HepG2 (cell line): ENCODE results near the gene SOSTDC1. TPM values are rescaled to one million over a fixed set of nuclear protein-coding genes. Genes with fewer than 3 reads are reported as not detected.

ENCODE experiments used
- ATAC-seq: fragments of 200-7000 bp; cut with Tn5 transposase; 3 replicates; pipeline ENCODE4 v1.9.1; 2020; ENCODE audit warnings: mild to moderate bottlenecking, moderate library complexity
- BruUV-seq: library from RNA; stranded (reverse); fragments of 400-500 nt; replicated peaks from 2 replicates; lab custom pipeline; 2021; lab: Mats Ljungman, UMichigan
- CTCF ChIA-PET: fragments of 300-600 bp; formaldehyde crosslinking; extraction: SDS; loops from one replicate; lab custom pipeline; 2021; ENCODE audit warnings: low total read pairs, inconsistent platforms, low intra/inter-chr PET ratio; lab: Yijun Ruan, JAX
- POLR2A ChIA-PET: fragments of 350-600 bp; sonication (Branson Sonifier 250); formaldehyde crosslinking; loops from one replicate; lab custom pipeline; 2020; ENCODE audit warnings: antibody characterized with exemption, inconsistent platforms; lab: Yijun Ruan, JAX
- DNase-seq: peaks from one replicate; pipeline ENCODE4 v3.0.0-alpha.2; 2015; ENCODE audit warnings: low spot score
- FAIRE-seq: peaks from 3 replicates; lab custom pipeline; 2011; peaks lifted over from hg19 to GRCh38; lab: Jason Lieb, UNC
- H2AFZ ChIP-seq: one replicate; pipeline ENCODE4 v1.6.1; 2011; ENCODE audit warnings: low read length, inconsistent platforms
- H3K27ac ChIP-seq: fragments of 300-600 bp; 3 replicates; pipeline ENCODE4 v1.8.0; 2011; ENCODE audit warnings: mixed run types, mild to moderate bottlenecking, mixed read lengths, low read length, inconsistent platforms; ENCODE audit not compliant: insufficient read depth; ENCODE audit errors: extremely low read length
- H3K27me3 ChIP-seq, 2 experiments: fragments of 200-600 bp in 1 of 2; 2 replicates in 1 of 2; 3 replicates in 1 of 2; pipeline versions ENCODE4 v1.6.0 to v1.8.0; 2011; ENCODE audit warnings: low read length in 2 of 2, mild to moderate bottlenecking in 2 of 2, moderate library complexity in 2 of 2, inconsistent platforms in 1 of 2; ENCODE audit not compliant: insufficient read depth in 2 of 2, control insufficient read depth in 1 of 2
- H3K36me3 ChIP-seq, 2 experiments: fragments of 200-600 bp in 1 of 2; replicated peaks in 1 of 2; 2 replicates in 1 of 2; 3 replicates in 1 of 2; pipeline versions ENCODE4 v1.5.1 to v1.8.0; 2011; ENCODE audit warnings: low read length in 2 of 2, inconsistent platforms in 1 of 2; ENCODE audit not compliant: insufficient read depth in 2 of 2, control insufficient read depth in 1 of 2
- H3K4me1 ChIP-seq: 2 replicates; pipeline ENCODE4 v1.5.1; 2012; ENCODE audit warnings: low read length, inconsistent platforms; ENCODE audit not compliant: insufficient read depth
- H3K4me2 ChIP-seq: 2 replicates; pipeline ENCODE4 v1.6.0; 2011; ENCODE audit warnings: low read depth, low read length, inconsistent platforms
- H3K4me3 ChIP-seq, 3 experiments: fragments of 200-600 bp in 1 of 3; sonication (generic), shearing (Covaris generic) in 1 of 3; replicated peaks in 1 of 3; 2 replicates each; pipeline ENCODE4 v1.5.1; 2011 to 2016; ENCODE audit warnings: low read length in 3 of 3, inconsistent platforms in 2 of 3, low read depth in 2 of 3, mild to moderate bottlenecking in 2 of 3, control low read depth in 1 of 3, mixed read lengths in 1 of 3; ENCODE audit not compliant: insufficient read depth in 1 of 3
- H3K79me2 ChIP-seq: one replicate; pipeline ENCODE4 v1.6.1; 2011; ENCODE audit warnings: low read length, inconsistent platforms; ENCODE audit not compliant: insufficient read depth
- H3K9ac ChIP-seq: 2 replicates; pipeline ENCODE4 v1.6.0; 2011; ENCODE audit warnings: mild to moderate bottlenecking, low read depth, low read length, inconsistent platforms; ENCODE audit not compliant: insufficient read depth
- H3K9me3 ChIP-seq: 2 replicates; pipeline ENCODE4 v1.5.1; 2012; ENCODE audit warnings: mild to moderate bottlenecking, low read length
- H4K20me1 ChIP-seq: 2 replicates; pipeline ENCODE4 v1.6.0; 2011; ENCODE audit warnings: inconsistent platforms, mild to moderate bottlenecking, low read length, moderate library complexity; ENCODE audit not compliant: insufficient read depth
- ATF7 ChIP-seq, 2 experiments: fragments of 450-650 bp in 1 of 2; sonication (generic) in 1 of 2; formaldehyde crosslinking in 1 of 2; IDR thresholded peaks; 2 replicates each; pipeline versions ENCODE4 v1.4.0 to v1.6.1; 2016 to 2020; ENCODE audit warnings: antibody characterized with exemption in 1 of 2, mild to moderate bottlenecking in 1 of 2, missing genetic modification reagents in 1 of 2
- DNMT1 ChIP-seq: sonication (generic); formaldehyde crosslinking; IDR thresholded peaks from 2 replicates; pipeline ENCODE4 v1.5.1; 2020; ENCODE audit warnings: mild to moderate bottlenecking, missing genetic modification reagents
- KAT2B ChIP-seq: fragments of 150-350 bp; IDR thresholded peaks from 2 replicates; pipeline ENCODE4 v1.6.1; 2014; ENCODE audit warnings: low read depth, low read length, borderline replicate concordance
- KMT2A ChIP-seq: sonication (generic); formaldehyde crosslinking; IDR thresholded peaks from 2 replicates; pipeline ENCODE4 v1.4.0; 2020; ENCODE audit warnings: missing genetic modification reagents
- MED1 ChIP-seq: sonication (generic); formaldehyde crosslinking; IDR thresholded peaks from 2 replicates; pipeline ENCODE4 v1.4.0; 2020; ENCODE audit warnings: missing genetic modification reagents
- MLLT10 ChIP-seq: sonication (generic); formaldehyde crosslinking; IDR thresholded peaks from 2 replicates; pipeline ENCODE4 v1.4.0; 2020; ENCODE audit warnings: missing genetic modification reagents
- NR2F2 ChIP-seq: IDR thresholded peaks from 2 replicates; pipeline ENCODE4 v1.6.1; 2012; ENCODE audit warnings: low read depth, inconsistent platforms, borderline replicate concordance
- SP2 ChIP-seq: sonication (generic); formaldehyde crosslinking; IDR thresholded peaks from 2 replicates; pipeline ENCODE4 v1.5.1; 2020; ENCODE audit warnings: mild to moderate bottlenecking, missing genetic modification reagents
- TCF12 ChIP-seq, 2 experiments: fragments of 450-650 bp in 1 of 2; sonication (generic) in 1 of 2; formaldehyde crosslinking in 1 of 2; IDR thresholded peaks; 2 replicates each; pipeline versions ENCODE4 v1.6.1 to v1.8.0; 2017 to 2022; ENCODE audit warnings: antibody characterized with exemption in 1 of 2, mild to moderate bottlenecking in 1 of 2, missing genetic modification reagents in 1 of 2, moderate library complexity in 1 of 2
- ZNF343 ChIP-seq: sonication (generic); formaldehyde crosslinking; IDR thresholded peaks from 2 replicates; pipeline ENCODE4 v1.4.0; 2020; ENCODE audit warnings: mild to moderate bottlenecking, missing genetic modification reagents
- ZNF431 ChIP-seq: sonication (generic); formaldehyde crosslinking; IDR thresholded peaks from 2 replicates; pipeline ENCODE4 v1.9.0; 2022; ENCODE audit warnings: missing genetic modification reagents, low read depth, mild to moderate bottlenecking, borderline replicate concordance
- ZNF7 ChIP-seq: IDR thresholded peaks from 2 replicates; pipeline ENCODE4 v1.6.1; 2016; ENCODE audit warnings: missing biosample characterization, missing genetic modification reagents
- ZNF891 ChIP-seq: sonication (generic); formaldehyde crosslinking; IDR thresholded peaks from 2 replicates; pipeline ENCODE4 v1.5.0; 2020; ENCODE audit warnings: mild to moderate bottlenecking, missing genetic modification reagents
- ZSCAN20 ChIP-seq: sonication (generic); formaldehyde crosslinking; IDR thresholded peaks from 2 replicates; pipeline ENCODE4 v1.4.0; 2020; ENCODE audit warnings: missing genetic modification reagents, mild to moderate bottlenecking, borderline replicate concordance
- WGBS: methylation state at CpG from one replicate; pipeline ENCODE4 v1.1.6; 2017; ENCODE audit warnings: low lambda C conversion rate; 5-methylcytosine and 5-hydroxymethylcytosine counted together
- in situ Hi-C: cut with HindIII; loops from 2 replicates; pipeline ENCODE4 v1.10.0; 2017; ENCODE audit warnings: low pct_unique_long_range_greater_than_20kb; ENCODE audit not compliant: extremely low pct_ligation_motif_present
- intact Hi-C: fragments of 100-400 bp; cut with micrococcal nuclease; formaldehyde crosslinking; loops from one replicate; pipeline ENCODE4 v1.10.0; 2022; ENCODE audit not compliant: unreplicated experiment
- polyA plus RNA-seq, 8 experiments: library from polyadenylated mRNA; depleted of rRNA in 3 of 8; stranded (reverse) in 7 of 8; unstranded in 1 of 8; fragments of >200 nt; fragmentation: Illumina TruSeq in 4 of 8; extraction: Trizol in 4 of 8; gene quantifications; 2 replicates each; pipeline versions ENCODE4 v1.2.1 to v1.2.3, GENCODE V29; 2011 to 2016; ENCODE audit warnings: low read depth in 4 of 8, missing spikeins in 1 of 8, mixed read lengths in 1 of 8; ENCODE audit not compliant: insufficient read depth in 1 of 8
- total RNA-seq, 5 experiments: library from RNA; depleted of rRNA; stranded (reverse); fragments of >200 nt; fragmentation: Illumina TruSeq; extraction: Trizol; gene quantifications; 2 replicates each; pipeline ENCODE4 v1.2.3, GENCODE V29; 2016; ENCODE audit warnings: low read depth in 1 of 5
- TF ChIP-seq, protein P1 (sequence below): sonication (generic); formaldehyde crosslinking; IDR thresholded peaks from 2 replicates; pipeline ENCODE4 v1.8.1; 2022; ENCODE audit warnings: low read depth, mild to moderate bottlenecking, missing genetic modification reagents
- TF ChIP-seq, protein P2 (sequence below), 2 experiments: sonication (generic) in 1 of 2; formaldehyde crosslinking in 1 of 2; IDR thresholded peaks; 2 replicates each; pipeline versions ENCODE4 v1.6.1 to v1.9.0; 2014 to 2022; ENCODE audit warnings: antibody characterized with exemption in 1 of 2, borderline replicate concordance in 1 of 2, inconsistent platforms in 1 of 2, low read depth in 1 of 2, missing genetic modification reagents in 1 of 2

The SOSTDC1 gene
- total and polyA plus RNA-seq, 2 of the 13 experiments (the other 11 are each of a cell fraction or from before 2014, with no cell fraction given) = not detected

DNA sequence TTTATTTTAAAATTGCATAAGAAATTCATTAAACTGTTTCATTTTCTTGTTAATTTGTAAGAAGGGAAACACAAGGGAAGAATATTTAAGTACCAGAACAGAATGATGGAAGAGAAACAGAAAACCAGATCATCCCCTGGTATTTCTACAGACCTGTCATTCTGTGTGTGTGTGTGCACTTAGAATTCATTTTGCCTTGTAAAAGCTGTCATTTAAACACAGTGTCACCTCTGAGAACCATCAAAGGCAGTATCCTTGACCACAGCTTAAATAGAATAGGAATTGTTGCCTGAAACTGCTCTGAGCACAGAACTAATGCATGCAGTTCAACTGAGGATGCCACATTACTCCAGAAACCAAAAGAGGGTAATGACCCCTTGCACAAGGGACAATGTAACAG is 37.4 kb downstream of the SOSTDC1 start (continued):
- TF ChIP-seq ZSCAN20 (CRISPR knock-in tag) (no peak), KMT2A (CRISPR knock-in tag) (no peak), ZNF431 (no peak), ZNF891 (CRISPR knock-in tag) (no peak), ZNF7 (no peak), MED1 (CRISPR knock-in tag) (no peak), ATF7 (IDR thresholded peaks at IDR 0.05) (no peak), ATF7 (CRISPR knock-in tag; IDR thresholded peaks at IDR 0.05) (no peak), TCF12 (IDR thresholded peaks at IDR 0.05) (no peak), TCF12 (CRISPR knock-in tag; IDR thresholded peaks at IDR 0.05) (no peak)
- TF ChIP-seq, protein P1, sequence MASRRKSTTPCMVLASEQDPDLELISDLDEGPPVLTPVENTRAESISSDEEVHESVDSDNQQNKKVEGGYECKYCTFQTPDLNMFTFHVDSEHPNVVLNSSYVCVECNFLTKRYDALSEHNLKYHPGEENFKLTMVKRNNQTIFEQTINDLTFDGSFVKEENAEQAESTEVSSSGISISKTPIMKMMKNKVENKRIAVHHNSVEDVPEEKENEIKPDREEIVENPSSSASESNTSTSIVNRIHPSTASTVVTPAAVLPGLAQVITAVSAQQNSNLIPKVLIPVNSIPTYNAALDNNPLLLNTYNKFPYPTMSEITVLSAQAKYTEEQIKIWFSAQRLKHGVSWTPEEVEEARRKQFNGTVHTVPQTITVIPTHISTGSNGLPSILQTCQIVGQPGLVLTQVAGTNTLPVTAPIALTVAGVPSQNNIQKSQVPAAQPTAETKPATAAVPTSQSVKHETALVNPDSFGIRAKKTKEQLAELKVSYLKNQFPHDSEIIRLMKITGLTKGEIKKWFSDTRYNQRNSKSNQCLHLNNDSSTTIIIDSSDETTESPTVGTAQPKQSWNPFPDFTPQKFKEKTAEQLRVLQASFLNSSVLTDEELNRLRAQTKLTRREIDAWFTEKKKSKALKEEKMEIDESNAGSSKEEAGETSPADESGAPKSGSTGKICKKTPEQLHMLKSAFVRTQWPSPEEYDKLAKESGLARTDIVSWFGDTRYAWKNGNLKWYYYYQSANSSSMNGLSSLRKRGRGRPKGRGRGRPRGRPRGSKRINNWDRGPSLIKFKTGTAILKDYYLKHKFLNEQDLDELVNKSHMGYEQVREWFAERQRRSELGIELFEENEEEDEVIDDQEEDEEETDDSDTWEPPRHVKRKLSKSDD (CRISPR knock-in tag) = no peak
- TF ChIP-seq, all 625 proteins: peak for 0

DNA sequence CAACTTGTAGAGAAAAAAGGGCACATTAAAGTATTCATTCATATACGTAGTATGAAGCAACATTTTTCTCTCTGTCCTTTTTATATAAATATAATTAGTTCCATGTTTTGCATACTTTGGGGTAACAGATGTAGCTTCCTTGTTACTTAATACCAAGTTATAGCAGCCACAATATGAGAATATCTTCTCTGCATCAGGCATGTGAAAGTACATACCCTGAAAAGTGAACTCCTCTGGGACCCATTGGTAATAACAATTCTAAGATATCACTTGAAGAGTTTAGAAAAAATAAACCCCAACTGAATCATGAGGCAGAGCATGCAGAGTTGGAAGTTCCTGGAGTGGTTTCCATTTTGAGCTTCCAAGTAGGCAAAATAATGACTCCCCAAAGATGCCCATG is 41.8 kb downstream of the SOSTDC1 start:
- BruUV-seq = no TSS peak
- ATAC-seq = no peak
- ChIA-PET CTCF (no interaction called here), POLR2A (no interaction called here)
- 53% methylated on average over 1 of the region's 1 CpG for WGBS
- no peak for FAIRE-seq
- Histone ChIP-seq H3K27me3 (no peaks in the 10 kb centered on the region), H3K9ac (no peak overlapping the region), H3K4me3 (no peak overlapping the region), H3K36me3 (no peaks in the 10 kb centered on the region), H3K27ac (no peak overlapping the region), H4K20me1 (no peaks in the 10 kb centered on the region), H3K79me2 (no peaks in the 10 kb centered on the region), H2AFZ (no peak overlapping the region), H3K4me2 (no peak overlapping the region), H3K9me3 (no peaks in the 10 kb centered on the region), H3K4me1 (peaks cover 24% of the 10 kb centered on the region)
- intact Hi-C loops = loop anchor here (5.0 kb wide), 1 partner anchor 69 kb away; no protein-coding TSS in a partner anchor
- in situ Hi-C loops = no loop called here
- DNase-seq = no peak
- TF ChIP-seq NR2F2 (no peak), ZNF343 (CRISPR knock-in tag) (no peak), KAT2B (no peak), DNMT1 (no peak), MLLT10 (CRISPR knock-in tag) (no peak), SP2 (no peak)
- TF ChIP-seq, protein P2, sequence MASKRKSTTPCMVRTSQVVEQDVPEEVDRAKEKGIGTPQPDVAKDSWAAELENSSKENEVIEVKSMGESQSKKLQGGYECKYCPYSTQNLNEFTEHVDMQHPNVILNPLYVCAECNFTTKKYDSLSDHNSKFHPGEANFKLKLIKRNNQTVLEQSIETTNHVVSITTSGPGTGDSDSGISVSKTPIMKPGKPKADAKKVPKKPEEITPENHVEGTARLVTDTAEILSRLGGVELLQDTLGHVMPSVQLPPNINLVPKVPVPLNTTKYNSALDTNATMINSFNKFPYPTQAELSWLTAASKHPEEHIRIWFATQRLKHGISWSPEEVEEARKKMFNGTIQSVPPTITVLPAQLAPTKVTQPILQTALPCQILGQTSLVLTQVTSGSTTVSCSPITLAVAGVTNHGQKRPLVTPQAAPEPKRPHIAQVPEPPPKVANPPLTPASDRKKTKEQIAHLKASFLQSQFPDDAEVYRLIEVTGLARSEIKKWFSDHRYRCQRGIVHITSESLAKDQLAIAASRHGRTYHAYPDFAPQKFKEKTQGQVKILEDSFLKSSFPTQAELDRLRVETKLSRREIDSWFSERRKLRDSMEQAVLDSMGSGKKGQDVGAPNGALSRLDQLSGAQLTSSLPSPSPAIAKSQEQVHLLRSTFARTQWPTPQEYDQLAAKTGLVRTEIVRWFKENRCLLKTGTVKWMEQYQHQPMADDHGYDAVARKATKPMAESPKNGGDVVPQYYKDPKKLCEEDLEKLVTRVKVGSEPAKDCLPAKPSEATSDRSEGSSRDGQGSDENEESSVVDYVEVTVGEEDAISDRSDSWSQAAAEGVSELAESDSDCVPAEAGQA (IDR thresholded peaks at IDR 0.05; ENCODE audit: low read depth) = no peak
- TF ChIP-seq, protein P2 (CRISPR knock-in tag; IDR thresholded peaks at IDR 0.05; ENCODE audit: borderline replicate concordance) = no peak
